Inferior parietal cortex (tissue), 1 donor: ENCODE measurements around the gene UBE2U.
"Not testable (repeated sequence)": the region's sequence is repeated elsewhere in the genome, so short reads cannot be mapped to it uniquely, and the experiment has no call there.

Experiments used
- DNase-seq: peaks from one replicate; pipeline ENCODE4 v3.0.0-alpha.2; 2016; ENCODE audit errors: extremely low spot score

UBE2U gene

DNA sequence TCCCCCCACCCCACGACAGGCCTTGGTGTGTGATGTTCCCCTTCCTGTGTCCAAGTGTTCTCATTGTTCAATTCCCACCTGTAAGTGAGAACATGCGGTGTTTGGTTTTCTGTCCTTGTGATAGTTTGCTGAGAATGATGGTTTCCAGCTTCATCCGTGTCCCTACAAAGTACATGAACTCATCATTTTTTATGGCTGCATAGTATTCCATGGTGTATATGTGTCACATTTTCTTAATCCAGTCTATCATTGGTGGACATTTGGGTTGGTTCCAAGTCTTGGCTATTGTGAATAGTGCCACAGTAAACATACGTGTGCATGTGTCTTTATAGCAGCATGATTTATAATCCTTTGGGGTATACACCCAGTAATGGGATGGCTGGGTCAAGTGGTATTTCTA, 36.1 kb downstream of the UBE2U start:
- not testable (repeated sequence) for DNase-seq

DNA sequence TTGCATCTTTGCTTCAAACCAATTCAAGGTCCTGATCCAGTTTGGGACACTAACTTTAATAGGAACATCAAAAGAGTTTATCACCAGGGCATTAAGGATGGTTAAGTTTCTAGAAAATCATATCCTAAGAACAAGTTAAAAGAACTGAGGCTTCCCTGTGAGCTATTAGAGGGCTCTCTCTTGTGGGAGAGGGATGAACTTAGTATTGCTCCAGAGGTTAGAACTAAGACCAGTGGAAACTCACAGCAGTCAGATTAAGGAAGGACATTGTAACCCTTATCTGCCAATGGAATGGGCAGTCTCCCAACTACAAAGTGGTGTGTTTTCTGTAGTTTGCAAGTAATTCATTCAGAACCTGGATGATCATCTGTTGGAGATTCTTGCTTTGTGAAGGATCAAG, 36.8 kb downstream of the UBE2U start:
- no peak for DNase-seq

DNA sequence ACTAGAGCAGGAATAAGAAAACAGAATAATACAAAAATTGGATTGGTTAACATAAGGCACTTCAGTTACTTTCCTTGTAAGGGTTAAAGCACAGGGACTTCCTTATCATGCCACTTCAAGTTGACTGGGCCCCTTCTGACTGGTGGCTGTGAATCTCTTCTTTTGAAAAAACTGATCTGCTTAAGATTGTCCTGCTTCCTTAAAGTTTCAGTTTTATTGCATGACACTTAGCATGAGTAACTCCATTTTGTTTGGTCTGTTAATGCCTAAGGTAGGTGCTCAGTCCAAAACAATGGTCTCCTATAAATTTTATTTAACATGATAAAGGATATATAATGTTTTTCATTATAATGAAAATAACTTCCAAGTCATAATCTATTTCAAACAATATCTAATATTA, 37.6 kb downstream of the UBE2U start:
- DNase-seq = no peak

DNA sequence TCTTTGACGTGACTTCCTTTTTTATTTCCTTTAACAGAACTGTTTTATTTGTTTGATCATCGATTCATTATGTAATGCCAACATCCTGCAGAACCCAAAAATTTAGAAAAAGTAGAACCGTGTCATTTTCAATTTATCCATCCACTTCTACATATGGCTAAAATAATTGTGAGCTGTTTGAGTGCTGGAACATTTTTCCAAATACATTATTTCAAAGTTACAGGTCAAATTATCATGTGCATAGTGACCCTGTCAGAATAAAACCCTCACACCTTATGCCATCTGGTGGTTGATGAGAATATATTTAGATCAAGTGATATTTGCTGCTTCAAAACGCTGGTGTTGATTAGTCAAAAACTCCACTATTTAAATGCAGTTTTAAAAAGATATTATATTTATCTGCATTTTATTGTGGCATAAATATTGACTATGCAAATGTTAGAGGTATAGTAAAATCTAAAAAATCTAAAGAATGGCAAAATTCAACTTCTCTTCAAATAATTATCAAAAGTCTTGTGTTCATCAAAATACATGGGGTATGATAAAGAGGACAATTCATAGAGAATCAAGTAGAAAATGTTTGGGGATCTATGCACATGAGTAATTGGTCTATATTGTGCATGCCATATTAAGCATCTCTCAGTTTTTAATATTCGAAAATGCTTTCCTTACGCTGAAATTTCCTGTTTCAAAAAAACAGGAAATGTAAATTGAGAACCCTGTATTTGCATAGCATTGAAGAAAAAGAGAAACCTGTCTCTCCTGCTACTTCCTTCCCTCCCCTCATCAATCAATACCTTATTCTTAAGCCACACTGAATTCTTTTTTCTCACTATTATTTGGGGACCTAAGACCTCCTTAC, 39.7 kb downstream of the UBE2U start:
- peak; percentile 59 for DNase-seq

DNA sequence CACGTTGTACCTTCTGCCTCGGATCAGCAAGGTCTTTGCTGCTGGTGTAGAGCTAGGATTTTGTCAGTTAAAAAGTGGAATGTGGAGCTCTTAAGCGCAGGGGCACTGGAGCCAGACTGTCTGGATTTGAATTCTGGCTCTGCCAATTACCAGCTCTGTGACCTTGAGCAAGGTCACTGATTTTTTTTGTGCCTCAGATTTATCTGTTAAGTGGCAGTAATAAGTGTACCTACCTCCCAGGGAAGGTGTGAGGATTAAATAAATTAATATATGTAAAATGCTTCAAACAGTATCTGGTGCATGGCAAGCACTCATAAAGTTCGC, 40.3 kb downstream of the UBE2U start:
- no peak for DNase-seq

DNA sequence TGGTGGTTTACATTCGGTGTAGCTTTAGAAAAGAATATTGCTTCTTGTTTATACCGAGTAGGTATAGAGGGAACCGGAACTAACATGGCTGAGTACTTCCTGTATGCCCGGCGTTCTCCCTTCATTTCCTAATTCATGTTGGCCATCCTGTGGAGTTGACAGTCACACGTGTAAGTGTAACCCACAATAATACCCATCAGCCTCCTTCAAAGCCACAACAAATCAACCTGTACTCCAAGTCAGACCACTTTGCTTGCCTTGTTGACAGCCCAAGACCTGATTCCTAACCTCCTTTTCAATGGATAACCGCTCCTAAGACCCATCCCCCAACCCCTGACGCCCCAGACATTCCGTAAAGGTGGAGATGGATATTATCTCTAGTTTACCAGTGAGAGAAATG, 42.1 kb downstream of the UBE2U start:
- DNase-seq = peak; percentile 43

DNA sequence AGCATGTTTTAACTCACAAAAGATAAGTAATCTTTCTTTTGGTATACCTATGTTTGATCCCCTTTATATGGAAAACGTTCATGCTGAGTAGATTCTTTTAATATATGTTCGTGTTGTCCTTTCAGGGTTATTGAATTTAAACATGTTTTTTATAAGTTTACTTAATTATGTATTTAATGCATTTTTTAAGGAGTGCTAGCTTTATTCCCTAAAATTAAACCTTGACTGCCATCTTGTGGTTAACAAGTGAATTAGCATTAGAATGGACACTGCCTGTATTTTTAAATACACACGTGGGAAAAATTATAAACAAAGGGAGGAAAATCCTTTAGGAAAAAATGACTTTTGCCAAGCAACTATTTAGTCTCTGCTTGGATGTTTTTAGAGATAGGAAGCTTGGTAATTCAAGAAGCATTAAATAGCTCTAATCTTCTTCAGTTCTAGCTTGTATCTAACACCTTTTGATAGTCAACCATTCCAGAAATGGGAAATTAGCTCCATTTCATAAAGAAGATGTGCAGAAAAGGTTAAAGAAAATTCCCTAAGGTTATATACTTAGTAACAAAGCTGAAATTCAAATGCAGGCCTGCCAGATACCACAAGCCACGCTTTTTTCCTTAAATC, 43.0 kb downstream of the UBE2U start:
- peak; percentile 77 for DNase-seq

DNA sequence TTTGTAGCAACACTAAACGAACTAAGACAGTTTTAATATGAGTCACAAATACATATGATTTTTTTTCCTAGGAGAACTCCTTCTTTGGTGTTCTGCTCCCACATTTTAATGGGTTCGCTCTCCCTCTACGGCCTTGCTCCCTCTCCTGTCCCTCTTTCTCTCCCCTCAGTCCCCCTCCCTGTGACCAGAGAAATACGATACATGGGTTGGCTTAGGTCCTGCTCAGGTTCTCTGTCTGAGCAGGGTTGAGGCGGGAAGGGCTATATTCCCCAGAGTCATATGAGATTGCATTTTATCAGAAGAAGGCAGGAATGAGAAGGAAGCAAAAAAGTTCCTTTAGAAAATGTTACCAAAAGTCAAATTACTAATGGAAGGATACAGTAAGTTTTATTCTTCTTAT, 44.6 kb downstream of the UBE2U start:
- DNase-seq = no peak

DNA sequence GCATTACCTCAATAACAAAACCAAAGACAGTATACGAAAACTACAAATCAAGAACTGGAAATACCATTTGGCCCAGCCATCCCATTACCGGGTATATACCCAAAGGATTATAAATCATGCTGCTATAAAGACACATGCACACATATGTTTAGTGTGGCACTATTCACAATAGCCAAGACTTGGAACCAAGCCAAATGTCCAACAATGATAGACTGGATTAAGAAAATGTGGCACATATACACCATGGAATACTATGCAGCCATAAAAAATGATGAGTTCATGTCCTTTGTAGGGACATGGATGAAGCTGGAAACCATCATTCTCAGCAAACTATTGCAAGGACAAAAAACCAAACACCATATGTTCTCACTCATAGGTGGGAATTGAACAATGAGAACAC, 47.0 kb downstream of the UBE2U start:
- DNase-seq = not testable (repeated sequence)

DNA sequence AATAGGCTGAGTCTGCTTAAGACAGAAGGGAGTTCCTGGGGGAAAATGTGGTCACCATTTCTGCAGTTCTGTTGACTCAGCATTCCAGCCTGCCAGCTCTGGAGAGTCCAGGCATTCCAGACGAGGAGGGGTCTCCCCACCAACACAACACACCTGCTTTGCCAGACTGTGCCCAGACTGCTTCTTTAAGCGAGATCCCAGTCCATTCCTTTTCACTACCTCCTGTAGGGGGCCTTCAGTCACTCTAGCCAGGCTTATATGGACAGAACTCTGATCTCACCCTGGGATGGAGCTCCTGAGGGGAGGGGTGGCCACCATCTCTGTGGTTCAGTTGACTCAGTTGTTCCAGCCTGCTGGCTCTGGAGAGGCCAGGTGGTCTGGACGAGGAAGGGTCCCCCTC, 48.5 kb downstream of the UBE2U start:
- no peak for DNase-seq

DNA sequence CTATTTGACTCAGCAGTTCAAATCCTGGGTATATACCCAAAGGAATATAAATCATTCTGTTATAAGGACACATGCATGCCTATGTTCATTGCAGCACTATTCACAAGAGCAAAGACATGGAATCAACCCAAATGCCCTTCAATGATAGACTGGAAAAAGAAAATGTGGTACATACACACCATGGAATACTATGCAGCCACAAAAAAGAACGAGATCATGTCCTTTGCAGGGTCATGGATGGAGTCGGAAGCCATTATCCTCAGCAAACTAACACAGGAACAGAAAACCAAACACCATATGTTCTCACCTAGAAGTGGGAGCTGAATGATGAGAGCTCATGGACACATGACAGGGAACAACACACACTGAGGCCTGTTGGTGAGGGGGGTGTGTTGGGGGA, 53.8 kb downstream of the UBE2U start:
- not testable (repeated sequence) for DNase-seq

DNA sequence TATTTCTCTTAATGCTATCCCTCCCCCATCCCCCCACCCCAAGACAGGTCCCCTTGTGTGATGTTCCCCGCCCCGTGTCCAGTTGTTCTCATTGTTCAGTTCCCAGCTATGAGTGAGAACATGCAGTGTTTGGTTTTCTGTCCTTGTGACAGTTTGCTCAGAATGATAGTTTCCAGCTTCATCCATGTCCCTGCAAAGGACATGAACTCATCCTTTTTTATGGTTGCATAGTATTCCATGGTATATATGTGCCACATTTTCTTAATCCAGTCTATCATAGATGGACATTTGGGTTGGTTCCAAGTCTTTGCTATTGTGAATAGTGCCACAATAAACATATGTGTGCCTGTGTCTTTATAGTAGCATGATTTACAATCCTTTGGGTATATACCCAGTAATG, 55.0 kb downstream of the UBE2U start:
- not testable (repeated sequence) for DNase-seq

DNA sequence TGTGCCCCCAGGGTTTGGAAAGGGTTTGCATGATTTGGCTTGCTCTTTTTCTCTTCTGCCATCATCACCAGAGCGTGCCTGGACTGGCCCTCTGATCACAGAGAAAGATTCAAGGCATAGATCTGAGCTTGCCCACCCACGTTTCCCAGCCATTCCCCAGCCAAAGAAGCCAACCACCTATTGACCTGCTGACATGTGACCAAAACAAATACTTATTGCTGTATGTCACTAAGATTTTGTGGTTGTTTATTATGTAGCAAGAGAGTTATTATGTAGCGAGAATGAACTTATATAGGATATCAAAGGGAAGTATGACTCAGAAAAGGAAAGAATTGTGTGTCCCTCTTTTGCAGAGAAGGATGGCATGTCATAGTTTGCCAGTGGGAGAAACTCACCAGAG, 59.9 kb downstream of the UBE2U start:
- DNase-seq = no peak

DNA sequence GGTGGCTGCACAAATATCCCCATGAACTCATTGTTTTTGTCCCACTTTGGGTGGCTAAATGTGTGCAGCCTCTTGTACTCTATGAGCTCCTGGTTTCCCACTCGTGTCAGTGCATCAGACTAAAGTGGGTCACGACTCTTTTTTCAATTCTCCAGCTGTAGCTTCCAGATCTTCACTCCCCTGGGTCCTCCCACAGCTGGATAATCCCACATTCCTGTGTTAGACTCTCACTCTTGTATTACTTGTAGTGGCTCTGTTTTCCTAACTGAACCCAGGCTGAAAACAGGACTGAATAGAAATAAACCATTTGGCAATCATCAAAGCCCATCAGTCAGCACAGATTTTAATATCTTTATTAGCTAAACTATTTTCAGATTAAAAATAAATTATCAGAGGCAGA, 60.4 kb downstream of the UBE2U start:
- DNase-seq = no peak

DNA sequence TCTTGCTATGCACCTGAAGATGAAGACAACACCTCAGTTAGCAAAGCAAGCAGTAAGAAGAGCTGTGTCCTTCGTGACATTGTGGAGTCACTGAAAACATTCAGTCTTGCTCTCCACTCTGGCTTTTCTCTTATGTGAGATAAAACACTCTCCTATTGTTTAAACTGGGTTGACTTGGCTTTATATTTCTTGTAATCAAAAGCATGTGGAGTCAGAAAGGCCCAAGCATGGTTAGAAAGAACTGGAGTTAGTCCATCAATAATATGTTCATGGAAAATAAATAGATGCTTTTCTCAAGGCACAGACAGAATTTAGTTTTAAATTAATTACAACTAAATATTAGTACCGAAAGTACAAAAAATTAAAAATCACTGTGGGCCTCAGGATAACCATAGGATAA, 61.7 kb downstream of the UBE2U start:
- DNase-seq = no peak

DNA sequence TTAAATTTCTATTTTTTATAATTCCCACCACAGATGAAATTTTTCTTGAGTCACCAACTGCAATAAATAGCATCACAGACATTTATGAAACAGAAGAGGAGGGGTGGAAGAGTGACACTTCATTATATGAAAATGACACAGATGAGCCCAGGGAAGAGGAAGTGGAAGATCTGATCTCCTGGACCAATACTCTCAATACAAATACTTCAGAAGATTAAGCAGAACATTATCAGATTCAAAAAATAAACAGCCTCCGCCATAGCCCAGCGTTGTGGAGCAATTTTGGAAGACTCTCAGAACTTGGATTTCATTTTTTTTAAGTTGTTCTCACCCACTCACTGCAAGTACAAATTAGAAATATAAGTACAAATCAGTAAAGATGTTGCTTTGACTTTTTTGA, 63.6 kb downstream of the UBE2U start:
- no peak for DNase-seq

DNA sequence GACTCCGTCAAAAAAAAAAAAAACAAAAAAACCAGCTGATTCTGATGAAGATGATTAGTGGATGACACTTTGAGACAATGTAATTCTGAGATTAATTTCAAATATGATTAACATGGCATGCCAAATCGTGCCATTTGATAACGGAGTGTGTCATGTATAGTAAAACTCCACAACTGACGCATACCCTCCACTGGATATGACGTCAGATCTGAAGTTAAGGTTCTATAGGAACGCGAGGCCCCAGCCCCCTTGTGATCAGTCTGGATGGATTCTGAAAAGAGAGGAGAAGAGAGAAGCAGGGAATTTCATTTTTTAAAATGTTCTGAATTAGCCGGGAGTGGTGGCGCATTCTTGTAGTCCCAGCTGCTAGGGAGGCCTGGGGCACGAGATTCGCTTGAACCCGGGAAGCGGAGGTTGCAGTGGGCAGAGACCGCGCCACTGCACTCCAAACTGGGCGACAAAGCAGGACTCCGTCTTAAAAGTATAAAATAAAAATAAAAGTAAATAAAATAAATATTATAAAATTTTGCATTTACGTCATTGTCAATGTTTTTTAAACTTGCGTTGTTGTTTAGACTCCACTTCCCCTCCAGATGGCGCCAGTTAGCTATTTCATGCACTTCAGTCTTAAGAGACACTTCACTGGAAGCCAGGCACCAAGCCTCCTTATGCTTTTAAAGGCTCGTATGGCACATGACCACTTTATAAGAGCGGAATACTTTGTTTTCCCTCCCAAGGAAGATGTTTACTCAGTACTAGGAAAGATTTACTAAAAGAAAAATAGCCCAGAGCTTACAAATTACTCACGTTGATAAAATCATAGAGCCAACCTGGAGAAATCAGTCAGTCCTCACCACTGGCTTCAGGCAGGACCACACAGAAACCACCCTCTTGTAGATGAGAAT, 65.5 kb downstream of the UBE2U start:
- DNase-seq = peak; percentile 90

DNA sequence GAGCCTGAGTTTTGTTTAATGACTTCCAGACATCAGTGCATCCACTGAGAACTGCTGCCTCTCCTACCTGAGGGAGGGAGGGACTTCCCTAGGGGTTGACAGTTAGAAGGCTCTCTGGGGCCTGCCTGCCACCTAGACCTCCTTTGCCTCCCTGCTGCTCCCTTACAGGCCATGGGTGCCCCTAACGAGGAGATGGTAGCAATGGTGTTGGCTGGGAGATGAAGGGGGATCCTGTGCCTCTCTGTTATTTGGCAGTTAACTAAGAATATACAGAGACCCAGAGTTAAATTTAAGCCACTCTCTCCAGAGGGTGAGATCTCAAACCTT, 66.1 kb downstream of the UBE2U start:
- no peak for DNase-seq

DNA sequence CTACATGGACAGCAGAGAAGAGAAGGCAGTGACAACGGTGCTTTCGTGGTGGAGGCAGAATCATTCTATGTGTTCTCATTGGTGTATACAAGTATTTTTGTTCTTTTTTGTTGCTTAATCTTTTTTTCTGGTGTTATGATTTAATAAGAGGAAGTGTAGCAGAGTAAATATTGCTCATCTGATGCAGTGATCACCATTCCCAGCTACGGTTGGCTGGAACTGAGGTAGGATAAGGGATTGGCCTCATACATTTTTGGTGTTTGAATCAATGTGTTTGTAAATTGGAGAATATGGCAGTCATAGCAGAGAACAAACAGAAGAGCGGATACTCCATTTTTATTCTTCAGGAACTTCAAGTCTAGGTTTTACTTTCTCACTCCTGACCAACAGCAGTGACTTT, 76.6 kb downstream of the UBE2U start:
- no peak for DNase-seq

DNA sequence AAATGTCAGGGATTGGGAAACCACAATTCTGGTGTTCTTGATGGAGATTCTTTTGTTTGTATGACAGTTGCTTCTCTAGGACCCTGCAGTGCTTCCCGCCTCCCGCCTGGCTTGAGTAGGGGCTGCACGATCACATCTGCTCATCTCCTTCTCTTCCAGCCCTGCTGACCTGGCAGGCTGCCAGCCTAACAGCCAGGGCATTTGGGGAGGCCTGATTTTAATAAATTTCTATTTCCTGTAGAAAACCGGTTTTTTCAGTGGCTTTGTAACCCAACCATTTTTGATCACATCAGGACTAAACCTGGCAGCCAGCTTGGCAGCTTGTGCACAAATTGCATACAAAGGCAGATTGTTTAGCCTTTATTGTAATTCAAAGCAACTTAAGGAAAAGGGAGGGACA, 78.9 kb downstream of the UBE2U start:
- DNase-seq = no peak

DNA sequence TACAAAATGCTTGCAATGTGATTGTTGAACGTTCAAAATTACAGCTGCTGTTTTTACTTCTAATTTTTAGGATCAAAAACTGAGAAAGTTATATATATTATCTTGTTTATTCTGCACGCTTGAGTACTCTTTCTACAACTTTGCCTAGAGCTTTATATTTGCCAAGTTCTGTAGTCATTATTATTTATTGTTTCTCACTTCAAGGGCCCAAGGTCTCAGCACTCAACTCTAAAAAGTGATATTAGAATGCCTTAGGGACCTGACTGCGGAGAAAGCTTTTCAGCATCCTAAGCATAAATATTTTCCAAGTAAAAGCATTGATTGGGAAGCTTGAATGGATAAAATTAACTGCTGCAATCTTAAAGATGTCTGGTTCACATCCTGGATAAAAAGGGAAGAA, 83.6 kb downstream of the UBE2U start:
- DNase-seq = no peak

DNA sequence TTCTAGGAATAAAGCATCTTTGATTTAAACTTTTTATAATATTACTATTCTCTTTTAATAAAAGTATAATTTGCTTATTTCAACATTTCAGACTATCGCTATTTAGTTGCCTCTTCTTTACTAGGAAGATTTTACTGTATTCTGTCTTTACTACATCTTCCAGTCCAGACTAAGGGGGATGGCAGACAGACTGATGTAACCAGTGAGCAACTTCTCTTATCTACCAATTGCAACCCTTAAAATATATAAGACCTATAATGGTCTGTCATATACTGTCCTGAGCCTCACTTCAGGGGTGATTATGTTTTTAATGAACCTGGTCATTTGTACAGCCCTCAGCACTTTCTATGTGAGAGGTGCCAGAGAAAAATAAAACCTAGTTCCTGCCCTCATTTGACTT, 87.0 kb downstream of the UBE2U start:
- no peak for DNase-seq

DNA sequence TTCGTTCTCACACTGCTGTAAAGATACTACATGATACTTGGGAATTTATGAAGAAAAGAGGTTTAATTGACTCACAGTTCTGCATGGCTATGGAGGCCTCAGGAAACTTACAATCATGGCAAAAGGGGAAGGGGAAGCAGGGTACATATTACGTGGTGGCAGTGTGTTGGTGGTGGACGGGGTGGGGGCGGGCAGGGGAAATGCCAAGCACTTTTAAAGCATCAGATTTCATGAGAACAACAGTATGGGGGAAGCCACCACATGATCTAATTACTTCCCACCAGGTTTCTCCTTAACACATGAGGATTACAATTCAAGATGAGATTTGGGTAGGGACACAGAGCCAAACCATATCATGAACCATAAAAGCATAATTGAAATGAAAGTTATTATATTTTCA, 88.5 kb downstream of the UBE2U start:
- no peak for DNase-seq
